Activated CD8-positive, alpha-beta memory T cell treated with anti-CD3 and anti-CD28 coated beads, Interleukin-2, amount 10 ng/mL, durations not matched to agents 7 days and 5 days (primary cell): ENCODE results near the gene TBC1D1. TPM values are rescaled to one million over a fixed set of nuclear protein-coding genes. Genes with fewer than 3 reads are reported as not detected.

Experiments used
- ATAC-seq: fragments of 150-1000 bp; cut with Tn5 transposase; one replicate; pipeline ENCODE4 v1.10.0; 2021; ENCODE audit warnings: moderate library complexity
- CTCF ChIA-PET: fragments of 350-600 bp; sonication (Branson Sonifier 250); formaldehyde crosslinking; loops from one replicate; lab custom pipeline; 2021; ENCODE audit warnings: antibody characterized with exemption; lab: Charles Lee
- DNase-seq: peaks from one replicate; pipeline ENCODE4 v3.0.0-alpha.2; 2020
- H3K27ac Mint-ChIP-seq: one replicate; pipeline ENCODE4 v1.8.0; 2021; ENCODE audit warnings: mild to moderate bottlenecking, mixed read lengths
- H3K27me3 Mint-ChIP-seq: one replicate; pipeline ENCODE4 v1.8.0; 2021; ENCODE audit warnings: mixed read lengths
- H3K36me3 Mint-ChIP-seq: one replicate; pipeline ENCODE4 v1.8.0; 2021; ENCODE audit warnings: mild to moderate bottlenecking, mixed read lengths
- H3K4me1 Mint-ChIP-seq: one replicate; pipeline ENCODE4 v1.8.0; 2021; ENCODE audit warnings: mixed read lengths
- H3K4me3 Mint-ChIP-seq: one replicate; pipeline ENCODE4 v1.8.0; 2021; ENCODE audit warnings: mild to moderate bottlenecking, moderate library complexity, mixed read lengths
- H3K9me3 Mint-ChIP-seq: one replicate; pipeline ENCODE4 v1.8.0; 2022; ENCODE audit warnings: low read depth, mixed read lengths
- total RNA-seq, 2 experiments: library from RNA; stranded (reverse); gene quantifications; one replicate each; pipeline ENCODE4 v1.2.3, GENCODE V29; 2021

Gene TBC1D1
- total RNA-seq, 2 experiments from 2014 or later: 62.9 to 72.2 TPM

DNA sequence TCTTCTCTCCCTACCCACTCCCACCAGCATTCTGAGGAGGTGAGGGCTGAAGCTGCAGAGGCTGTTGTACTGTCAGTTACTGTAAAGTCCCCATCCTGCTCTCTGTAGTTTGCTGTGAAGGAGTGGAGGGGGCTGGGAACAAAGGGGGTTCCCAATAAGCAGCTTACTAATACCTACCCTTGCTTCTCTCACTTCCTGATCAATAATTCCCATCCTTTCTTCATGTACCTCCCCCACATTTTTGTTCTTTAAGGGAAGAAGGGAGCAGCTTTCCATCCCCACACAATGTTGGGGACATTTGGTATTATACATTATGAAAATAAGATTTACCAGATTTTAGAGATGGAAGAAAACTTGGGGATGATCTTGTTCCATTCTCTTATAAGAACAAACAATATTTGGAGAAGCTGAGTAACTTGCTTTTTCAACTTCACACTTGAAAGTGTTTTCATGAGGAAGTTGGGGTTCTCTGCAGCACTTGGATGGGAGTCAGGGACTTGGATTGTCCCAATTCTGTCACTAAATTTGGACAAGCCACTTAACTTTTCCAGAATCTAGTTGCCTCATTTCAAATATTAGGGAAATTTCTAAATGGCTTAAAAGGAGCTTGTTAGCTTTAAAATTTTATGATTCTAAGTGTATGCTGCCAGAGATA lies 5.4 kb downstream of the TBC1D1 start:
- H3K4me3 Mint-ChIP-seq: no peak overlapping the region
- no peaks in the 10 kb centered on the region for H3K27me3 Mint-ChIP-seq
- CTCF ChIA-PET: interaction anchor here (1.3 kb wide), 1 partner anchor 87 kb away, joined by 4 read pairs; no protein-coding TSS in a partner anchor
- H3K9me3 Mint-ChIP-seq: peaks cover 2% of the 10 kb centered on the region
- H3K27ac Mint-ChIP-seq: no peak overlapping the region
- ATAC-seq (no peak), DNase-seq (no peak)
- peaks cover 31% of the 10 kb centered on the region for H3K36me3 Mint-ChIP-seq
- peaks cover 32% of the 10 kb centered on the region for H3K4me1 Mint-ChIP-seq

DNA sequence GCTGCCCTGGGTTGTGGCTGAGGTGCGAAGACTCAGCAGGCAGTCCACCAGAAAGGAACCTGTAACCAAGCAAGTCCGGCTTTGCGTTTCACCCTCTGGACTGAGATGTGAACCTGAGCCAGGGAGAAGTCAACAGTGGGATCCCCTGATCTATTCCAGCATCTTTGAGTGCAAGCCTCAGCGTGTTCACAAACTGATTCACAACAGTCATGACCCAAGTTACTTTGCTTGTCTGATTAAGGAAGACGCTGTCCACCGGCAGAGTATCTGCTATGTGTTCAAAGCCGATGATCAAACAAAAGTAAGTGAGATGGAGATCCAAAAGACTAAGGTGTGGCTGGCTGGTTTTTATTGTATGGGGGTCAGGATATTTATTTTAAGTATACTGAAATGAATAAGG lies 11.3 kb downstream of the TBC1D1 start:
- no peak for ATAC-seq
- H3K4me1 Mint-ChIP-seq: peaks cover 12% of the 10 kb centered on the region
- no peak overlapping the region for H3K27ac Mint-ChIP-seq
- no peaks in the 10 kb centered on the region for H3K27me3 Mint-ChIP-seq
- H3K36me3 Mint-ChIP-seq: peaks cover 45% of the 10 kb centered on the region
- no peak overlapping the region for H3K4me3 Mint-ChIP-seq
- H3K9me3 Mint-ChIP-seq: peaks cover 2% of the 10 kb centered on the region
- CTCF ChIA-PET: no interaction called here
- DNase-seq: no peak

DNA sequence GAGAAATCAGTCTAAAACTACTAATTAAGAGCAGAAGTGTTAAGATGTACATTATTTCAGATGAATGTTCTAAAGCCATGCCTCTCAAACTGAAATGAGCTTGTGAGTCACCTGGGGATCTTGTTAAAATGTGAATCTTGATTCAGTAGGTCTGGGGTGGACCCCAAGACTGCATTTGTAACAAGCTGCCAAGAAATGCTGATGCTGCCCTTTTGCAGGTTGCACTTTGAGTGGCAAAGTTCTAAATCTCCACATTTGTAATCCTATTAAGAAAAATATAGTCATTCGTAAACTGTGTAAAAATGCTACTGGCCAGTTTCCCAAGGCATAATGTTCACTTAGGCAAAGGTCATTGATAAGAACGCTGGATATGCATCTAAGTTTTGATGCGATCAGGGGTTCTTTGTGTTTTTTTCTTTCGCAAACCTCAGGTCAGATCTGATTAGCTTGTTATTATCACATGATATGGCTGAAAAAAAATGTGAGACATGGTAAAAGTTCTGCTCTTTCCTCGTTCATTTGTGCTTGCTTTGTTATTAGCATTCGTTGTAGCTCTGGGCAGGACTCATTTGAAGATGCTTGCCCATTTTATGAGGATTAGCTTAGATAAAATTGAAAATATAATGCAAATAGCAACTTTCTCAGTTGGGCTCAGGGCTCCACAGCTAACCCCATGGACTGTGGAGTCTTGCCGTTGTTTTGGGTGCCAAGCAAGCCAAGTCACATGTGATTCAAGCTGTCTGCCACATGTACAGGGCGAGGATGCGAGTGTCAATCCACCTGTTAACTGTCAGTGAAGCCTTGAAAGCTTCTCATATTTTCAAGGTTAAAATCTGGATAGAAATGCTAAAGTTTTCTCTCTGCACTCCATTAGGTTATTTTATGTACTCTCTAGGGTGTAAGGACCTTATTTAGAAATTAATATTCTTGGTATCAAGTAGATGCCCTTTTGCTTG lies 12.1 kb downstream of the TBC1D1 start:
- CTCF ChIA-PET: interaction anchor here (1.1 kb wide), 1 partner anchor 8 kb away, joined by 3 read pairs; no protein-coding TSS in a partner anchor
- H3K4me3 Mint-ChIP-seq: no peak overlapping the region

GRCh38 chr4:37903901-37904300 lies 13.0 kb downstream of the TBC1D1 start:
- peaks cover 2% of the 10 kb centered on the region for H3K9me3 Mint-ChIP-seq
- CTCF ChIA-PET: interaction anchor here (1.1 kb wide), 1 partner anchor 9 kb away, joined by 3 read pairs; no protein-coding TSS in a partner anchor
- peaks cover 48% of the 10 kb centered on the region for H3K36me3 Mint-ChIP-seq
- ATAC-seq (no peak), DNase-seq (no peak)
- no peak overlapping the region for H3K27ac Mint-ChIP-seq
- peaks cover 10% of the 10 kb centered on the region for H3K4me1 Mint-ChIP-seq
- H3K27me3 Mint-ChIP-seq: no peaks in the 10 kb centered on the region
- no peak overlapping the region for H3K4me3 Mint-ChIP-seq

More for the DNA sequence above, 12.1 kb downstream of the TBC1D1 start:
- Mint-ChIP-seq H3K4me1 (peaks cover 10% of the 10 kb centered on the region), H3K9me3 (peaks cover 2% of the 10 kb centered on the region), H3K27me3 (no peaks in the 10 kb centered on the region), H3K27ac (no peak overlapping the region), H3K36me3 (peaks cover 50% of the 10 kb centered on the region)
- ATAC-seq (no peak), DNase-seq (no peak)

DNA sequence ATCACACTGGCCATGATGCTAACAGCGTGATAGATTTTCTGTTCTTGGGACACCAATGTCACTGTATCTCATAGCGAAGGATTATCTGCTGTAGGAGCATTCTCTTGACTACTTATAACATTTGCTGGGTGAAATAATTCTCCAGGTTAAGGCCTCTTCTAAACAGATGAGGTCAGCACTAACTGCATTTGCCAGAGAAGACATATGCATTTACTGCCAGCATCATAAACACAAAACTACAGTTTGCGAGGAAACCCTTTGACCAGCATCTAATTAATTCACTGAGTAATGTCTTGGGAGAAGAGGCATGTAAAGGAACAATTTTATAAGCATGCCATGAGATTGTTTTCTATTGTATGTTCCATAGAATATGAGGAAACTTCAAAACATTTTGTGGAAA lies 13.9 kb downstream of the TBC1D1 start:
- H3K27ac Mint-ChIP-seq: no peak overlapping the region
- CTCF ChIA-PET: no interaction called here
- no peak for DNase-seq
- peaks cover 10% of the 10 kb centered on the region for H3K4me1 Mint-ChIP-seq
- no peak overlapping the region for H3K4me3 Mint-ChIP-seq
- peaks cover 42% of the 10 kb centered on the region for H3K36me3 Mint-ChIP-seq
- ATAC-seq: no peak
- H3K27me3 Mint-ChIP-seq: no peaks in the 10 kb centered on the region
- no peaks in the 10 kb centered on the region for H3K9me3 Mint-ChIP-seq

DNA sequence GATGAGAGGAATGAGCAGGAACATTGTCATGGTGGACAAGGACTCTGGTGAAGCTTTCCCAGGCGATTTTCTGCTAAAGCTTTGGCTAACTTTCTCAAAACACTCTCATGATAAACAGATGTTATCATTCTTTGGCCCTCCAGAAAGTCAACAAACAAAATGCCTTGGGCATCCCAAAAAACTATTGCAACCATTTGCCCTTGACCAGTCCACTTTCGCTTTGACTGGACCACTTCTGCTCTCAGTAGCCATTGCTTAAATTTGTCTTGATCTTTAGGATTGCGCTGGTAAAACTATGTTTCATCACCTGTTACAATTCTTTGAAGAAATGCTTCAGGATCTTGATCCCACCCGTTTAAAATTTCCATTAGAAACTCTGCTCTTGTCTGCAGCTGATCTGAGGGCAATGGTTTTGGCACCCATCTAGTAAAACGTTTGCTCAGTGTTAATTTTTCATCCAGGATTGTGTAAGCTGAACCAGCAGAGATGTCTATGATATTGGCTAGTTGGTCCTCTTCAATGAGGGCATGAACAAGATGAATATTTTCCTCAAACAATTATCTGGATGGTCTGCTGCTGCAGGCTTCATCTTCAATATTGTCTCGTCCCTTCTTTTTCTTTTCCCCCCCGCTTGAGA lies 14.8 kb downstream of the TBC1D1 start:
- Mint-ChIP-seq H3K27ac (no peak overlapping the region), H3K9me3 (no peaks in the 10 kb centered on the region), H3K27me3 (no peaks in the 10 kb centered on the region), H3K4me3 (no peak overlapping the region), H3K36me3 (peaks cover 39% of the 10 kb centered on the region), H3K4me1 (peaks cover 10% of the 10 kb centered on the region)
- CTCF ChIA-PET: no interaction called here
- DNase-seq (no peak), ATAC-seq (no peak)

- peaks cover 5% of the 10 kb centered on the region for H3K4me1 Mint-ChIP-seq
- H3K36me3 Mint-ChIP-seq: peaks cover 36% of the 10 kb centered on the region
- no peak overlapping the region for H3K4me3 Mint-ChIP-seq
- no peaks in the 10 kb centered on the region for H3K9me3 Mint-ChIP-seq
- CTCF ChIA-PET: no interaction called here
- DNase-seq (no peak), ATAC-seq (no peak)
- no peak overlapping the region for H3K27ac Mint-ChIP-seq
- H3K27me3 Mint-ChIP-seq: no peaks in the 10 kb centered on the region
These were observed 17.8 kb downstream of the TBC1D1 start for GRCh38 chr4:37908488-37909331.

DNA sequence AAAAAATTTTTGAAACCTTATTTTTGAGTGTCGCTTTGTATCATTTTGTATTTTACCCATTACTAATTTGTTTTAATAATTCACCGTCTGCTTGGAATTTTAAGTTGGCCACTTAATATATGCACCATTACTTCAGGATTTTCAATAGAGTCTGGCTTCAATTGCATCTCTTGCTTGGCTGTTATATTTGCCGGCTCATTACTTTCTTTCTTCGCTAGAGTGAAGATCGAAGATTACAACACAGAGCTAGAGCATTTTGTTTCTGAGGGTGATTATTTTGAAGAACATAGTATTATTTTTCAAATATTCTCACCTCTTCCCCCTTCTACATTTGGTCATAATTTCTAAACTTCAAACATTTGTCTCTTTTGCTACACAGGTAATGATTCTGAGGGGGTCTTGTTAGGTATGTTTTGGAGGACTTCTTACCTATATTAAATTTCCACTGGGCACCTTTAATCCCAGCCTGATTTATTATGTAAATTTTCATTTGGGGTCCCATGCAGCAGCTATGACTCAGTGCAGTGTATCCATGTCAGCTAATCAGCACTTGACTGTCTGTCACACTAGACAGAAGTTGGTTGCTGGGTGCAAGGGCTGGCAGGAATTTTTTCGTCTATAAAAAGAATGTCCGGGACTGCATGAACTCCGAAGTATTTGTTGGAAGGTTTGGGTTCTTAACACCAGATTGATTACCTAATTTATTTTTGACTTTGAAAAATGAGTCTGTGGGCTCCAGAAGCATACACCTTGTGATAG lies 18.6 kb downstream of the TBC1D1 start:
- ATAC-seq (no peak), DNase-seq (no peak)
- CTCF ChIA-PET: interaction anchor here (1.0 kb wide), 1 partner anchor 12 kb away, joined by 3 read pairs; no protein-coding TSS in a partner anchor
- Mint-ChIP-seq H3K27me3 (no peaks in the 10 kb centered on the region), H3K4me3 (no peak overlapping the region), H3K4me1 (peaks cover 4% of the 10 kb centered on the region), H3K9me3 (no peaks in the 10 kb centered on the region), H3K27ac (no peak overlapping the region), H3K36me3 (peaks cover 31% of the 10 kb centered on the region)

GRCh38 chr4:37910091-37910486 lies 19.2 kb downstream of the TBC1D1 start:
- no peaks in the 10 kb centered on the region for H3K9me3 Mint-ChIP-seq
- H3K36me3 Mint-ChIP-seq: peaks cover 28% of the 10 kb centered on the region
- H3K4me1 Mint-ChIP-seq: peaks cover 4% of the 10 kb centered on the region
- H3K4me3 Mint-ChIP-seq: no peak overlapping the region
- DNase-seq (no peak), ATAC-seq (no peak)
- CTCF ChIA-PET: interaction anchor here (1.0 kb wide), 1 partner anchor 13 kb away, joined by 3 read pairs; no protein-coding TSS in a partner anchor
- H3K27ac Mint-ChIP-seq: no peak overlapping the region
- H3K27me3 Mint-ChIP-seq: no peaks in the 10 kb centered on the region

- H3K4me1 Mint-ChIP-seq: peaks cover 3% of the 10 kb centered on the region
- no peak overlapping the region for H3K4me3 Mint-ChIP-seq
- ATAC-seq: no peak
- DNase-seq: no peak
- CTCF ChIA-PET: no interaction called here
- no peaks in the 10 kb centered on the region for H3K9me3 Mint-ChIP-seq
- H3K36me3 Mint-ChIP-seq: peaks cover 20% of the 10 kb centered on the region
- H3K27ac Mint-ChIP-seq: no peak overlapping the region
- H3K27me3 Mint-ChIP-seq: no peaks in the 10 kb centered on the region
These were observed 23.7 kb downstream of the TBC1D1 start for GRCh38 chr4:37914539-37914938.

- CTCF ChIA-PET: interaction anchor here (1.1 kb wide), 1 partner anchor 28 kb away, joined by 3 read pairs; no protein-coding TSS in a partner anchor
- Mint-ChIP-seq H3K27ac (no peak overlapping the region), H3K4me1 (peaks cover under 1% of the 10 kb centered on the region), H3K36me3 (peaks cover 12% of the 10 kb centered on the region), H3K27me3 (no peaks in the 10 kb centered on the region), H3K4me3 (no peak overlapping the region), H3K9me3 (no peaks in the 10 kb centered on the region)
- ATAC-seq (no peak), DNase-seq (no peak)
These were observed 26.5 kb downstream of the TBC1D1 start for GRCh38 chr4:37917388-37917787.

- peaks cover 2% of the 10 kb centered on the region for H3K4me1 Mint-ChIP-seq
- peaks cover 14% of the 10 kb centered on the region for H3K36me3 Mint-ChIP-seq
- ATAC-seq (no peak), DNase-seq (no peak)
- no peak overlapping the region for H3K27ac Mint-ChIP-seq
- no peak overlapping the region for H3K4me3 Mint-ChIP-seq
- no peaks in the 10 kb centered on the region for H3K27me3 Mint-ChIP-seq
- CTCF ChIA-PET: no interaction called here
- no peaks in the 10 kb centered on the region for H3K9me3 Mint-ChIP-seq
These were observed 27.8 kb downstream of the TBC1D1 start for GRCh38 chr4:37918653-37919052.
